GM19463 (cell line): ENCODE results near the gene KCNH5.

Experiments
- ATAC-seq: cut with Tn5 transposase; IDR thresholded peaks from one replicate; pipeline ENCODE4 v1.9.1; 2021; ENCODE audit warnings: mild to moderate bottlenecking, moderate library complexity; ENCODE audit not compliant: unreplicated experiment

KCNH5 gene

GRCh38 chr14:63045234-63045611 is at the start of gene KCNH5:
TSS of gene KCNH5 (minus strand) at chr14:63045458. CDS start at chr14:63045186, 272 bp downstream.
- ATAC-seq = no peak

GRCh38 chr14:63091394-63091996 is 46.2 kb upstream of the KCNH5 start:
- ATAC-seq = no peak

GRCh38 chr14:63088865-63089264 is 43.6 kb upstream of the KCNH5 start:
- no peak for ATAC-seq

GRCh38 chr14:63078569-63078968 is 33.3 kb upstream of the KCNH5 start:
- ATAC-seq = no peak

DNA sequence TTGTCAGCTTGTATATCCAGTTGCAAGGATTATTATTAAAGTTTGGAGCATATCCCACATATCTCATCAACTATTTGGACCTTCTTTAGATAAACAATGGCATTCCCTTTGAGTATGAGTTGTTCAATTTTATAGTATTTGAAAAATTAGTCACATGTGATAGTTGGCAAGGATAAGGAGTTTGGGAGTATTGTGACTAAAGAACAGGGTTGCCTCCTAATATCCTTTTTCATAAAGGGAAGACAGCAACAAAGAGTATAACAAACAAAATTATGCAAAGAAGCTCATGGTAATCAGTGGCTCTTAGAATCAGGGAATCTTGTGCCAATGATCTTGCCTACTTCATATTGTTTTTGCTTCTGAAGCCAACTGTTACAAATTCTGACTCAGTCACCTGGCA is 31.2 kb upstream of the KCNH5 start:
- ATAC-seq = no peak

GRCh38 chr14:63055631-63056030 is 10.4 kb upstream of the KCNH5 start:
- ATAC-seq = no peak

DNA sequence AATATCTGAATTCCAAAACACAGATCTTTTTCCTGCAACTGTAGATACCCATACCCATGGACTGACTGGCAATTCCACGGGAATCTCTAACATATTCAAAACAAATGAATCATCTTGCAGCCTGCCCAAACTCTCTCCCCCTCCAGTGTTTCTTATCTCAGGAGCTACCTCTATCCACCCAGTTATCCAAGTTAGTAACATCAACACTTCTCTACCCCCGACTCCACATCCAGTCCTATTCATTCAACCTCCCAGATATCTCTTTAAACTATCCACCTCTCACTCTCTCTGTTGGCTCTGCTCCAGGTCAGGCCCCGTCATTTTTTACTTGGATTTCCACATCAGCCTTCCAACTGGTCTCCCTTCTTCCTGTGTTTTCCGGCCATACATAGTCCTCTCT is 6.7 kb upstream of the KCNH5 start:
- ATAC-seq = no peak

GRCh38 chr14:63051301-63051700 is 6.0 kb upstream of the KCNH5 start:
- ATAC-seq = no peak

DNA sequence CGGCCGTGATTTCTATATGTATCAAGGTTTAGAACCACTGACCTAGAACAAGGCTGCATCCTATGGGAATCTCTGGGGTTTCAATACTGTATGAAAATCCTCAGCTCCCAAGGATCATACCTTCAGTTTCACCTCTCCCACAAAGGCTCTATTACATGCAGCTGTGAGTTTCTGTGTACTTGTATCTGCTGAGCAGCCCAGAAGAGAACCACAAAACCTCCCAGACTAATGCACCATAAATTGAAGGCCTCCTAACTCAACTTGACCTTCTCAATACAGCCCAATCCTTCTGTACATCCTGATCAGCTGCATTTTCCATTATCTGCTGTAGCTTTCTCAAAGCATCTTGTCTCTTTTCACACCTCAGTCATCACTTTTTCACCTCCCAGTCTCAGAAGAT is 5.4 kb upstream of the KCNH5 start:
- no peak for ATAC-seq

- ATAC-seq = no peak
Observed at GRCh38 chr14:63046339-63047268, 1.3 kb upstream of the KCNH5 start.

DNA sequence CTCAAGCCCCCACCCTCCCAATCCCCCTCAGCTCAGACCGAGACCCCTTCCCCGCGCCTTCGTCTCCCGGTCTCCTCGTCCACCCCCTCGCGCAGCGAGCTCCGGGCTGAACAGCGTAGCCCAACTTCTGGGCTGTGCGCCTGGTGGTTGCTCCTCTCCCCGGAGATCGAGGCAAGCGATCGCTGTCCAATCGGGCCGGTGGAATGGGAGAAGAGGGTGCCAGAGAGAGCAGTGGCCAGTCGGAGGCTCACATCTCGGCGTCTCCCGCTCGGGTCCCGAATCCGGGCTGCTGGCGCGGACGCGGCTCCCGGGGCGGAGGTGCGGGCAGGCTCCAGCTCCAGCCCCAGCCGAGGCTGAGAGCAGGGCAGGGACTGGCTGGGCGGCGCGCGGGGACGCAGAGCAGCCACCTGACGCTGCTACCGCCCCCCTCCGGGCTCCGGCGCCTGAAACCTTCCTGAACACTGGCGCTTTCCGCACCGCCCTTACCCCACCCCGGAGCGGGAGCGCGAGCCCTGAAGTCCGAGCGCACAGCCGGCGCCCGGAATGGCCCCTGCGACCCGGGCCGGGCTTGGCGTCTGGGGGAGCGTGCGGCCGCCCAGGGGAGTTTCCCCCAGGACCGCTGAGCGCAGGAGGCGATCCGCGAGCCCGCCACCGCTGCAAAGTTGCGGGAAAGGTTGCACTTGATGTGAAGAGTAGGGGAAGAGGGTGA is 508 bp upstream of the KCNH5 start:
- no peak for ATAC-seq

- no peak for ATAC-seq
Observed at GRCh38 chr14:63039866-63040265, 5.4 kb downstream of the KCNH5 start.

- no peak for ATAC-seq
Observed at GRCh38 chr14:63032641-63033040, 12.6 kb downstream of the KCNH5 start.

DNA sequence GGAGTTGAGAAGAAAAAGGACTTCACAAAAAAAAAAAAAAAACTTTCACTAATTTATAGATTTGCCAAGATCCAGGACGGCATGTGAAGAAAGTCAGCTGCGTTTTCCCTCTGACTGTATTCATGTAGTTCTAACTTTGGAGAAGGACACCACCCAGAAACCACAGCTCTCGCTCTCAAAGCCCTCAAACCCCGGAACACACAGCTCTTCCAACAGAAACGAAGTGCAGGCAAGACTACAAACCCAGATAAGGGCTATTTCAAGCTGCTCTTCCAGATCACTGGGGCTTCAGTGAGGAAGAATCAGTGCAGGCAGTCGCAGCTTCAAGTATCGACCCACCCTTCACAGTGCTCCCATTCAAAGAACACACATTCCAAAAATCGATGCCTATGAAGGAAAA is 13.2 kb downstream of the KCNH5 start:
- no peak for ATAC-seq

DNA sequence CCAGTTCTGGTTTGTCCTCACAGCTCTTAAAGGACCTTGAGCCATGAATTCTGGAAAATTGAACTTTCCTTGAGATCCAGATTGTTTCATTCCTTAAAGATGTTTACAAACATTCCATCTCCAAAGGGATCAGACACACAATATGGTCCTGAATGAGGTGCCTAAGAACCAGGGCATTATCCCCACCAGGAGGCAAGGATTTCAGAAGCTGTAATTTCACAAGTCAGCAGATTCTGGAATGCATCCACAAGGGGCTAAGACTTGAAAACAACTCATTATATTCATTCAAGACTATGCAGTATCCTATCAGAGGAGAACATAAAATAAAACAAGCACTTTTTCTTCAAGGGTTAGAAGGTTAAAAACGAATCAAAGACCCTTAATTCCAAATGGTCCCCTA is 15.1 kb downstream of the KCNH5 start:
- no peak for ATAC-seq

DNA sequence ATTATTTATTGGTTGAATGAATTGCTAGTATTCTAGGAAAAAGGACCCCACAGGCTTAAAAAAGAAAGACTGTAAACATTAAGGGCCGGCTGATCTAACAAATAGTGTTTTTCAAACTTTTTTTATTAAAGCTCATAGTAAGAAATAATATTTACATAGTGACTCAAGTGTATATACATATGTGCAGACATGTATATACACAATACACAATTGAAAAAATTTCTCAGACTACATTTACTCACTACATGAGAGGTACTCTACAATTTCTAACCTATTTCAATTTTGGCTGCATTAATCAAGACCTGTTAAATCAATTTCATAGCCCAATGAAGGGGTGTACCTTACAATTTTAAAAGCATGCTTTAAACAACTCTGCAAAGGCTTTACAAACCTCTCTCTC is 17.5 kb downstream of the KCNH5 start:
- no peak for ATAC-seq

DNA sequence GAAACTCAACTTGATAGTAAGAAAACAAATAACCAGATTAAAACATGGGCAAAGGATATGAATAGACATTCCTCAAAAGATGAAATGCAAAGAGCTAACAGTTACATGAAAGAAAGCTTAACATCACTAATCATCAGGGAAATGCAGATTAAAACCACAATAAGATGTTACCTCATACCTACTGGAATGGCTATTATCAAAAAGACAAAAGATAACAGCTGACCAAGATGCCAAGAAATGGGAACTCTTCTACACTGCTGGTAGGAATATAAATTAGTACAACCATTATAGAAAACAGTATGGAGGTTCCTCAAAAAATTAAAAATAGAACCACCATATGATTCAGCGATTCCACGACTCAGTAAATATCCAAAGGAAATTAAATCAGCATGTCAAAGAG is 18.8 kb downstream of the KCNH5 start:
- no peak for ATAC-seq

DNA sequence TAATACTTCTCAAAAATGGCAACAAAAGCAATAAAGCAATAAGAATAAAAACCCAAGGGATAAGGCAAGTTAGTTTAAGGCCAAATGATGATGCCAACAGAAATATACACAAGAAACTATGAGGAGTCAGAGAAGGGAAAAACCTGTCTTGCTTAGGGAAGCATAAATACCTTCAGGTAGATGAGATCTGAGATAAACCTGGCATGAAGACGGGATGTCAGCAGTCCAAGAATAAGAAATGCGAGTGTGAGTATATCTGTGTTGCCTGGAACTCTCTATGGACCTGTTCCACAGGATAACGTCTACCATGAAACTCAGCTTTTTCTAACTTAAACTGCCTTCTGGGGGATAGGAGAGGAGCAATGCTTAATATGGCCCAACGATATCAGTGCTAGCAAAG is 30.6 kb downstream of the KCNH5 start:
- ATAC-seq = no peak

DNA sequence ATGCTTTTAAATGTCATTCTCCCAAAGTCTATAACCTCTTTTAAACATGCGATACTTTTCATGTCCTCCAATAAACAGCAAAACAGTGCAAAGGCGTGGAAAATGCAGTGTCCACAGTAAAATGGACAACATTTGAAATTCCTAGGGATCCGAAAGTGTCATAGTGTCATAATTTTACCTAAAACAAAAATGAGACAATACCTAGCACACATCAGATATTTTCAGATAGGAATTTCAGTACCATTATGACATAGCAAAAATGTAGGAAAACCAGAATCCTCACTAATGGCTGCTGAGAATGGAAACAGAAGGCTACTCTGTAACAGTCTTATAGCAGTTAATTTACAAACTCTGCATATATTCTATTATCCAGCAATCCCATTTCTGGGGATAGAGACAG is 33.1 kb downstream of the KCNH5 start:
- no peak for ATAC-seq

GRCh38 chr14:63011623-63012022 is 33.6 kb downstream of the KCNH5 start:
- ATAC-seq = no peak

DNA sequence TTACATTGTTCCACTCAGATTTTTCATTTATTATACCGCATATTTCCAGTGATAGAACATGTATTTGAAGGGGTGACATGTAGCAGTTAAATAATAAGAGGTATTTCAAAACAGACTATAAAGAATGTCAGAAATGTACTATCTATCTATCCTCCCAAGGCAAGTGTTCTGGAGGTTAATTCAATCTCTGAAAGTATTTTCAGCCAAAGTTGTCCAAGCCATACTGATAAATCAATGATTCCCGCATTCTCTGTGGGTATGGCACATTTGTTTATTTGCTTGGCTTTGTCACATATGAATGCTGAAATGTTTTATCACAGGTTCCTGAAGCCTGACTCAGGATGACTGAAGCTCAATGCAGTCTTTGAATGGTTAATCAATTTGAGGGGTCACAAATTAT is 35.8 kb downstream of the KCNH5 start:
- no peak for ATAC-seq

DNA sequence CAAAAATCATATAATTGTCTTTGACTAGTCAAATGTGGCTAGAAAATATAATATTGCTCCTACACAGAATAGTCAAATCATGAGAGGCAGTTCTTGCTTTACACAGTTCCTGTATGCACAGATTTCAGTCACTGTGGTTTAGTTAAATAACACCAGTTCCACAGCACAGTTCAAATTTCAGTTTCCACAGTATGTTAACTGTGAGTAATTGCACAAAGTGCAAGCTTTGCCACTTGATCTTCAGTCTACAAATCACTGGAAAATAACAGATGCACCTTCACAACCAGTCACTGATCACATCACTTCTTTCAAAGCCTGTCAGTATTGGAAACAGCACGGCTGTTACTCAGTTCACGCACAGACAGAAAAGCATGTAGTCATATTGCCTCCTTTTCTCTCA is 38.7 kb downstream of the KCNH5 start:
- no peak for ATAC-seq
